ENCODE results near the gene GTPBP6. TPM values are rescaled to one million over a fixed set of nuclear protein-coding genes. Genes with fewer than 3 reads are reported as not detected.

Gene GTPBP6
- total RNA-seq, 1 experiment from 2014 or later = 41.6 TPM

DNA sequence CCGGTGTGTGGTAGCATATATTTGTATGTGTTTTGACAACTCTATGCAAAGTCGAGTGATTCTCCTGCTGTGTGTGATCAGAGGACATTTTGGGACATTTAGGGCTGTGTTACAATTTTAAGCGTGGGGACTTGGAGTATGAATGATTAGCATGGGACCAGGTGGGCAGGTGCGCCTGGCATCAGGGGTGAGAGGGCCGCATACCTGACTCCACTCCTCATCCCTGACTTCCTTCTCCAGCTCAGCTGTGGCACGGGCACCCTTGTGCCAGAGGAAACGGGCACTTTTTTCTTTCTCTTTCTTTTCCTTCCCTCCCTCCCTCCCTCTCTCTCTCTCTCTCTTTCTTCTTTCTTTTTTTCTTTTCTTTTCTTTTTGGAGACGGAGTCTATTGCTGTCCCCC, 53.1 kb downstream of the GTPBP6 start:
- no peaks in the 10 kb centered on the region for H3K79me2 ChIP-seq (ENCODE audit: insufficient read depth, low read length)
- H3K36me3 ChIP-seq (ENCODE audit: control insufficient read depth in 1 of 2, insufficient read depth in 2 of 2, low read length in 2 of 2) = no peaks in the 10 kb centered on the region
- no peak for DNase-seq (ENCODE audit: low read depth, low spot score)
- BruUV-seq (replicated peaks) = no TSS peak
- no peak for ATAC-seq
- H3K4me3 ChIP-seq (replicated peaks in 1 of 2; ENCODE audit: low read depth in 1 of 2, low read length in 2 of 2) = no peak overlapping the region
- TF ChIP-seq ZFX (IDR thresholded peaks at IDR 0.05) (no peak), ZNF274 (IDR thresholded peaks at IDR 0.05; ENCODE audit: low read depth, low read length) (no peak), POLR2A (IDR thresholded peaks at IDR 0.05; ENCODE audit: borderline replicate concordance, extremely low read depth, insufficient read depth, insufficient read length) (no peak)
- TF ChIP-seq, protein P1, sequence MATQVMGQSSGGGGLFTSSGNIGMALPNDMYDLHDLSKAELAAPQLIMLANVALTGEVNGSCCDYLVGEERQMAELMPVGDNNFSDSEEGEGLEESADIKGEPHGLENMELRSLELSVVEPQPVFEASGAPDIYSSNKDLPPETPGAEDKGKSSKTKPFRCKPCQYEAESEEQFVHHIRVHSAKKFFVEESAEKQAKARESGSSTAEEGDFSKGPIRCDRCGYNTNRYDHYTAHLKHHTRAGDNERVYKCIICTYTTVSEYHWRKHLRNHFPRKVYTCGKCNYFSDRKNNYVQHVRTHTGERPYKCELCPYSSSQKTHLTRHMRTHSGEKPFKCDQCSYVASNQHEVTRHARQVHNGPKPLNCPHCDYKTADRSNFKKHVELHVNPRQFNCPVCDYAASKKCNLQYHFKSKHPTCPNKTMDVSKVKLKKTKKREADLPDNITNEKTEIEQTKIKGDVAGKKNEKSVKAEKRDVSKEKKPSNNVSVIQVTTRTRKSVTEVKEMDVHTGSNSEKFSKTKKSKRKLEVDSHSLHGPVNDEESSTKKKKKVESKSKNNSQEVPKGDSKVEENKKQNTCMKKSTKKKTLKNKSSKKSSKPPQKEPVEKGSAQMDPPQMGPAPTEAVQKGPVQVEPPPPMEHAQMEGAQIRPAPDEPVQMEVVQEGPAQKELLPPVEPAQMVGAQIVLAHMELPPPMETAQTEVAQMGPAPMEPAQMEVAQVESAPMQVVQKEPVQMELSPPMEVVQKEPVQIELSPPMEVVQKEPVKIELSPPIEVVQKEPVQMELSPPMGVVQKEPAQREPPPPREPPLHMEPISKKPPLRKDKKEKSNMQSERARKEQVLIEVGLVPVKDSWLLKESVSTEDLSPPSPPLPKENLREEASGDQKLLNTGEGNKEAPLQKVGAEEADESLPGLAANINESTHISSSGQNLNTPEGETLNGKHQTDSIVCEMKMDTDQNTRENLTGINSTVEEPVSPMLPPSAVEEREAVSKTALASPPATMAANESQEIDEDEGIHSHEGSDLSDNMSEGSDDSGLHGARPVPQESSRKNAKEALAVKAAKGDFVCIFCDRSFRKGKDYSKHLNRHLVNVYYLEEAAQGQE (IDR thresholded peaks at IDR 0.05; ENCODE audit: low read depth) = no peak
- TF ChIP-seq, protein P2, sequence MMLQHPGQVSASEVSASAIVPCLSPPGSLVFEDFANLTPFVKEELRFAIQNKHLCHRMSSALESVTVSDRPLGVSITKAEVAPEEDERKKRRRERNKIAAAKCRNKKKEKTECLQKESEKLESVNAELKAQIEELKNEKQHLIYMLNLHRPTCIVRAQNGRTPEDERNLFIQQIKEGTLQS (IDR thresholded peaks at IDR 0.05) = no peak
- no peaks in the 10 kb centered on the region for H3K27me3 ChIP-seq (ENCODE audit: insufficient read depth, low read length)
- ChIA-PET CTCF (no interaction called here), RAD21 (ENCODE audit: low non-redundant PET in 1 of 2, low total read pairs in 2 of 2, uncharacterized antibody in 2 of 2, unreplicated experiment in 2 of 2) (no interaction called here), POLR2A (no interaction called here)
- H3K4me2 ChIP-seq (ENCODE audit: low read length) = no peak overlapping the region
- intact Hi-C loops (cut with micrococcal nuclease) = no loop called here
- peaks cover 5 to 19% of the 10 kb centered on the region in 2 experiments; a peak in 3 of 4 replicates for H3K4me1 ChIP-seq (ENCODE audit: control insufficient read depth in 1 of 2, insufficient read depth in 2 of 2, low read length in 2 of 2)
- no peaks in the 10 kb centered on the region for H4K20me1 ChIP-seq (ENCODE audit: insufficient read depth)
- H2AFZ ChIP-seq (ENCODE audit: low read depth, low read length, poor library complexity, severe bottlenecking) = no peak overlapping the region
- no peak overlapping the region for H3K27ac ChIP-seq (ENCODE audit: low read depth, low read length)
- no peaks in the 10 kb centered on the region for H3K9me3 ChIP-seq (ENCODE audit: control insufficient read depth in 1 of 2, insufficient read depth in 1 of 2, low read depth in 1 of 2, low read length in 2 of 2)
- no peaks in the 10 kb centered on the region for H3K9me2 ChIP-seq (ENCODE audit: insufficient read depth)
- no peak overlapping the region for H3K9ac ChIP-seq (ENCODE audit: low read length)

All from HCT116 (cell line).